Stimulated activated CD4-positive, alpha-beta T cell treated with anti-CD3 and anti-CD28 coated beads, TNF-alpha, amount 100 ng/mL, for 1 hour (primary cell): ENCODE results near the gene HSDL1.
A peak's percentile ranks its signal among the peaks of the same experiment; 100 is the strongest.

Experiments
- DNase-seq, 3 donors: peaks; one replicate each; pipeline ENCODE4 v3.0.0-alpha.2; 2020; ENCODE audit warnings: low read depth in 3 of 3, low spot score in 1 of 3

Gene HSDL1

GRCh38 chr16:84144859-84145639 is at the start of gene HSDL1, which contains the start of gene DNAAF1:
Gene HSDL1, minus strand, starts transcription at chr16:84145177. Its CDS starts 13,856 bp downstream, at chr16:84131321.
Gene DNAAF1, plus strand, starts transcription at chr16:84145308. Its CDS starts 133 bp downstream, at chr16:84145441.
- DNase-seq = peak; percentile 85 to 95 (median 93)

- DNase-seq = no peak
Measured at GRCh38 chr16:84194018-84194417, 49.0 kb upstream of the HSDL1 start.

GRCh38 chr16:84193480-84193879 is 48.5 kb upstream of the HSDL1 start:
- DNase-seq = no peak

GRCh38 chr16:84191466-84191865 is 46.5 kb upstream of the HSDL1 start:
- DNase-seq = no peak

GRCh38 chr16:84190731-84191388 is 45.9 kb upstream of the HSDL1 start, which contains the start of gene ADAD2:
Gene ADAD2, plus strand, starts transcription at chr16:84191157. Its CDS starts 74 bp downstream, at chr16:84191231.
- no peak for DNase-seq

GRCh38 chr16:84186685-84187437 is 41.9 kb upstream of the HSDL1 start, which contains the start of gene TAF1C:
Gene TAF1C, minus strand, starts transcription at chr16:84187057. Its CDS starts 2,069 bp downstream, at chr16:84184988.
- peak; percentile 76 to 93 (median 86) for DNase-seq

- DNase-seq = no peak
Measured at GRCh38 chr16:84184775-84185174, 39.8 kb upstream of the HSDL1 start.

GRCh38 chr16:84183911-84184591 is 39.1 kb upstream of the HSDL1 start:
- DNase-seq = no peak

GRCh38 chr16:84183572-84183875 is 38.5 kb upstream of the HSDL1 start:
- DNase-seq = no peak

- no peak for DNase-seq
Measured at GRCh38 chr16:84182680-84183571, 37.9 kb upstream of the HSDL1 start.

GRCh38 chr16:84182104-84182503 is 37.1 kb upstream of the HSDL1 start:
- no peak for DNase-seq

GRCh38 chr16:84181144-84181915 is 36.4 kb upstream of the HSDL1 start:
- no peak for DNase-seq

- no peak for DNase-seq
Measured at GRCh38 chr16:84180519-84181140, 35.7 kb upstream of the HSDL1 start.

- DNase-seq = no peak
Measured at GRCh38 chr16:84179612-84180320, 34.8 kb upstream of the HSDL1 start.

- DNase-seq = no peak
Measured at GRCh38 chr16:84178892-84179611, 34.1 kb upstream of the HSDL1 start.

GRCh38 chr16:84178146-84178765 is 33.3 kb upstream of the HSDL1 start:
- DNase-seq = no peak

GRCh38 chr16:84177741-84178073 is 32.7 kb upstream of the HSDL1 start:
- no peak for DNase-seq
